ENCODE results near the gene F2RL1.
"Not testable (repeated sequence)": the region's sequence is repeated elsewhere in the genome, so short reads cannot be mapped to it uniquely, and the experiment has no call there.

The F2RL1 gene

GRCh38 chr5:76851728-76852369, 33.0 kb downstream of the F2RL1 start:
- no peak overlapping the region for H3K27ac ChIP-seq (ENCODE audit: low read length)
- TF ChIP-seq EZH2phosphoT487 (IDR thresholded peaks at IDR 0.05; ENCODE audit: low read depth): no peak
- TF ChIP-seq, protein P1, sequence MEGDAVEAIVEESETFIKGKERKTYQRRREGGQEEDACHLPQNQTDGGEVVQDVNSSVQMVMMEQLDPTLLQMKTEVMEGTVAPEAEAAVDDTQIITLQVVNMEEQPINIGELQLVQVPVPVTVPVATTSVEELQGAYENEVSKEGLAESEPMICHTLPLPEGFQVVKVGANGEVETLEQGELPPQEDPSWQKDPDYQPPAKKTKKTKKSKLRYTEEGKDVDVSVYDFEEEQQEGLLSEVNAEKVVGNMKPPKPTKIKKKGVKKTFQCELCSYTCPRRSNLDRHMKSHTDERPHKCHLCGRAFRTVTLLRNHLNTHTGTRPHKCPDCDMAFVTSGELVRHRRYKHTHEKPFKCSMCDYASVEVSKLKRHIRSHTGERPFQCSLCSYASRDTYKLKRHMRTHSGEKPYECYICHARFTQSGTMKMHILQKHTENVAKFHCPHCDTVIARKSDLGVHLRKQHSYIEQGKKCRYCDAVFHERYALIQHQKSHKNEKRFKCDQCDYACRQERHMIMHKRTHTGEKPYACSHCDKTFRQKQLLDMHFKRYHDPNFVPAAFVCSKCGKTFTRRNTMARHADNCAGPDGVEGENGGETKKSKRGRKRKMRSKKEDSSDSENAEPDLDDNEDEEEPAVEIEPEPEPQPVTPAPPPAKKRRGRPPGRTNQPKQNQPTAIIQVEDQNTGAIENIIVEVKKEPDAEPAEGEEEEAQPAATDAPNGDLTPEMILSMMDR (IDR thresholded peaks at IDR 0.05; ENCODE audit: low read depth, low read length): no peak
- no peaks in the 10 kb centered on the region for H3K79me2 ChIP-seq (ENCODE audit: low read length)
- H3K4me3 ChIP-seq (ENCODE audit: low read length): no peak overlapping the region
- no peak overlapping the region for H3K4me2 ChIP-seq (ENCODE audit: low read length)
- H4K20me1 ChIP-seq (ENCODE audit: insufficient read depth, low read length): no peaks in the 10 kb centered on the region
- peaks cover 5% of the 10 kb centered on the region; the same call in 1 of the 2 replicates for H3K4me1 ChIP-seq (ENCODE audit: low read length)
- H3K9ac ChIP-seq (ENCODE audit: low read length): no peak overlapping the region
- H3K36me3 ChIP-seq (replicated peaks; ENCODE audit: low read depth, low read length): no peaks in the 10 kb centered on the region
- H3K27me3 ChIP-seq (ENCODE audit: low read depth, low read length): no peaks in the 10 kb centered on the region
- H3K9me3 ChIP-seq (ENCODE audit: insufficient read depth, low read length): no peaks in the 10 kb centered on the region
- no peak overlapping the region for H2AFZ ChIP-seq (ENCODE audit: low read depth, low read length)

DNA sequence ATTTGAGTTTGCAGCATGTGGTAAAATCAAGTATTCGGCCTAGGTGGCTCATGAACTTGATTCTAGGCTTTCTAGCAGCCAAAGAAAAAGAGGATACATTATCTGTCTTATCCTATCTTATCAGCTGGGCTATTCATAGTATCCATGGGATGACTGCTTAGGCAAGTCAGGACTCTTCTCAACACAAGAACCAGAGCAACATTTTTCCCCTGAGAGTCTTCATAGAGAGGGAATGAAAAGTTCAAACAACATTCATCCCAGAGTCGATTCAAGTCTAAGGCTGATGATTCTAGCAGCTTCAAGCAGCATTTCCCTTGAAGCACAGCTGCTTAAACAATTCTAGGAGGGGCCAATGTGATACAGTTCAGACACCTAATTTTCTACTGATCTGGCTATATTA, 33.9 kb downstream of the F2RL1 start:
- TF ChIP-seq, protein P1 (IDR thresholded peaks at IDR 0.05; ENCODE audit: low read depth, low read length): no peak
- TF ChIP-seq EZH2phosphoT487 (IDR thresholded peaks at IDR 0.05; ENCODE audit: low read depth): no peak
- Histone ChIP-seq H3K9me3 (ENCODE audit: insufficient read depth, low read length) (no peaks in the 10 kb centered on the region), H3K27ac (ENCODE audit: low read length) (no peak overlapping the region), H3K79me2 (ENCODE audit: low read length) (no peaks in the 10 kb centered on the region), H3K27me3 (ENCODE audit: low read depth, low read length) (no peaks in the 10 kb centered on the region), H4K20me1 (ENCODE audit: insufficient read depth, low read length) (no peaks in the 10 kb centered on the region), H2AFZ (ENCODE audit: low read depth, low read length) (no peak overlapping the region), H3K4me1 (ENCODE audit: low read length) (peaks cover 5% of the 10 kb centered on the region; the same call in 1 of the 2 replicates), H3K4me3 (ENCODE audit: low read length) (no peak overlapping the region), H3K36me3 (replicated peaks; ENCODE audit: low read depth, low read length) (no peaks in the 10 kb centered on the region), H3K9ac (ENCODE audit: low read length) (no peak overlapping the region), H3K4me2 (ENCODE audit: low read length) (no peak overlapping the region)

DNA sequence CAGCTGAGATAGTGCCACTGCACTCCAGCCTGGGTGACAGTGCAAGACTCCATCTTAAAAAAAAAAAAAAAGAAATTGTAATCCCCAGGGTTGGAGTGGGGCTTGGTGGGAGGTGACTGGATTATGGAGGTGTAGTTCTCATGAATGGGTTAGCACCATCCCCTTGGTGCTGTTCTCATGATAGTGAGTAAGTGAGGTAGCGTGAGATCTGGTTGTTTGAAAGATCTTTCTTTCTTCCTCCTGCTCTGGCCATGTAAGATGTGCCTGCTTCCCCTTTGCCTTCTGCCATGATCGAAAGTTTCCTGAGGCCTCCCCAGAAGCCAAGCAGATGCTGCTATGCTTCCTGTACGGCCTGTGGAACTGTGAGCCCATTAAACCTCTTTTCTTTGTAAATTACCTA, 34.9 kb downstream of the F2RL1 start:
- H4K20me1 ChIP-seq (ENCODE audit: insufficient read depth, low read length); H3K4me2 ChIP-seq (ENCODE audit: low read length); H3K36me3 ChIP-seq (replicated peaks; ENCODE audit: low read depth, low read length); H3K79me2 ChIP-seq (ENCODE audit: low read length); H2AFZ ChIP-seq (ENCODE audit: low read depth, low read length); H3K27me3 ChIP-seq (ENCODE audit: low read depth, low read length); H3K4me1 ChIP-seq (ENCODE audit: low read length); H3K9ac ChIP-seq (ENCODE audit: low read length); H3K27ac ChIP-seq (ENCODE audit: low read length); H3K4me3 ChIP-seq (ENCODE audit: low read length); H3K9me3 ChIP-seq (ENCODE audit: insufficient read depth, low read length): not testable (repeated sequence)

- Histone ChIP-seq H3K4me3 (ENCODE audit: low read length) (no peak overlapping the region), H3K79me2 (ENCODE audit: low read length) (no peaks in the 10 kb centered on the region), H3K9me3 (ENCODE audit: insufficient read depth, low read length) (no peaks in the 10 kb centered on the region), H3K9ac (ENCODE audit: low read length) (no peak overlapping the region), H2AFZ (ENCODE audit: low read depth, low read length) (no peak overlapping the region), H4K20me1 (ENCODE audit: insufficient read depth, low read length) (no peaks in the 10 kb centered on the region), H3K4me2 (ENCODE audit: low read length) (no peak overlapping the region), H3K27me3 (ENCODE audit: low read depth, low read length) (no peaks in the 10 kb centered on the region), H3K36me3 (replicated peaks; ENCODE audit: low read depth, low read length) (no peaks in the 10 kb centered on the region), H3K4me1 (ENCODE audit: low read length) (peaks cover 5% of the 10 kb centered on the region; the same call in 1 of the 2 replicates), H3K27ac (ENCODE audit: low read length) (no peak overlapping the region)
- TF ChIP-seq EZH2phosphoT487 (IDR thresholded peaks at IDR 0.05; ENCODE audit: low read depth): no peak
- TF ChIP-seq, protein P1 (IDR thresholded peaks at IDR 0.05; ENCODE audit: low read depth, low read length): no peak
Measured at GRCh38 chr5:76854644-76855043, 35.8 kb downstream of the F2RL1 start.

DNA sequence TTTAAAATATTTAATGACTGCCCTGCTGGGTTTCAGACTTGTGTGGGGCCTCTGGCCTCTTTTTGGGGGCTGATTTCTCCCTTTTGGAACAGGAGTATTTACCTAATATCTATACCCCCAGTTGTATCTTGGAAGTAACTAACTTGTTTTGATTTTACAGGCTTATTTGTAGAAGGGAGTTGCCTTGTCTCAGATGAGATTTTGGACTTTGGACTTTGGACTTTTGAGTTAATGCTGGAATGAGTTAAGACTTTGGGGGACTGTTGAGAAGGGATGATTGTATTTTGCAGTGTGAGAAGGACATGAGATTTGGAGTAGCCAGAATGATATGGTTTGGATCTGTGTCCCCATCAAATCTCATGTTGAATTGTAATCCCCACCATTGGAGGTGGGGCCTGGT, 36.7 kb downstream of the F2RL1 start:
- H3K79me2 ChIP-seq (ENCODE audit: low read length); H3K4me3 ChIP-seq (ENCODE audit: low read length); H3K27me3 ChIP-seq (ENCODE audit: low read depth, low read length); H3K4me1 ChIP-seq (ENCODE audit: low read length); H3K9ac ChIP-seq (ENCODE audit: low read length); H4K20me1 ChIP-seq (ENCODE audit: insufficient read depth, low read length); H3K36me3 ChIP-seq (replicated peaks; ENCODE audit: low read depth, low read length); H3K27ac ChIP-seq (ENCODE audit: low read length); H3K4me2 ChIP-seq (ENCODE audit: low read length); H3K9me3 ChIP-seq (ENCODE audit: insufficient read depth, low read length): not testable (repeated sequence)
- H2AFZ ChIP-seq (ENCODE audit: low read depth, low read length): peak overlapping the region; percentile 30; the same call in 1 of the 2 replicates
